HCT116 (cell line): ENCODE results near the gene LRRC71. TPM values are rescaled to one million over a fixed set of nuclear protein-coding genes. Genes with fewer than 3 reads are reported as not detected.

Experiments used
- ATAC-seq: fragments of 200-7000 bp; cut with Tn5 transposase; 2 replicates; pipeline ENCODE4 v1.9.1; 2020; ENCODE audit warnings: mild to moderate bottlenecking, moderate library complexity
- BruUV-seq: library from RNA; stranded (reverse); fragments of 400-500 nt; replicated peaks from 2 replicates; lab custom pipeline; 2021; lab: Mats Ljungman, UMichigan
- CTCF ChIA-PET: fragments of 300-600 bp; sonication (Branson Sonifier 250); formaldehyde crosslinking; loops from one replicate; lab custom pipeline; 2021; ENCODE audit warnings: antibody characterized with exemption; lab: Charles Lee
- POLR2A ChIA-PET: fragments of 300-600, 350-600 bp; sonication (Branson Sonifier 250); formaldehyde crosslinking; loops from one replicate; lab custom pipeline; 2021; ENCODE audit warnings: antibody characterized with exemption; lab: Charles Lee
- RAD21 ChIA-PET, 2 experiments: fragments of 300-600 bp; sonication (Branson Sonifier 250); formaldehyde crosslinking; loops; one replicate each; lab custom pipeline; 2023; ENCODE audit warnings: low total read pairs in 2 of 2; ENCODE audit not compliant: uncharacterized antibody in 2 of 2, unreplicated experiment in 2 of 2, low non-redundant PET in 1 of 2; lab: Charles Lee
- DNase-seq: peaks from one replicate; pipeline ENCODE4 v3.0.0-alpha.2; 2010; ENCODE audit warnings: low read depth, low spot score
- H2AFZ ChIP-seq: fragments of 200-600 bp; shearing (Covaris generic), sonication (generic); 2 replicates; pipeline ENCODE4 v1.6.1; 2017; ENCODE audit warnings: low read depth, mixed run types, mixed read lengths, antibody characterized with exemption, low read length; ENCODE audit not compliant: poor library complexity, severe bottlenecking
- H3K27ac ChIP-seq: 2 replicates; pipeline ENCODE4 v1.5.1; 2012; ENCODE audit warnings: low read depth, low read length
- H3K27me3 ChIP-seq: fragments of 200-600 bp; sonication (generic); 2 replicates; pipeline ENCODE4 v1.6.1; 2016; ENCODE audit warnings: mixed run types, low read length, mixed read lengths; ENCODE audit not compliant: insufficient read depth
- H3K36me3 ChIP-seq, 2 experiments: fragments of 200-500 bp in 1 of 2; fragments of 200-600 bp in 1 of 2; sonication (Bioruptor generic) in 1 of 2; sonication (generic) in 1 of 2; 2 replicates each; pipeline versions ENCODE4 v1.5.1 to v1.6.1; 2014 to 2016; ENCODE audit warnings: low read length in 2 of 2, inconsistent platforms in 1 of 2, mixed read lengths in 1 of 2, mixed run types in 1 of 2; ENCODE audit not compliant: insufficient read depth in 2 of 2, control insufficient read depth in 1 of 2
- H3K4me1 ChIP-seq, 2 experiments: fragments of 200-600 bp in 1 of 2; sonication (generic) in 1 of 2; 2 replicates each; pipeline versions ENCODE4 v1.5.1 to v1.6.1; 2012 to 2017; ENCODE audit warnings: low read length in 2 of 2, inconsistent platforms in 1 of 2, mild to moderate bottlenecking in 1 of 2, mixed read lengths in 1 of 2, mixed run types in 1 of 2, moderate library complexity in 1 of 2; ENCODE audit not compliant: insufficient read depth in 2 of 2, control insufficient read depth in 1 of 2
- H3K4me2 ChIP-seq: fragments of 200-600 bp; sonication (generic); 2 replicates; pipeline ENCODE4 v1.6.1; 2017; ENCODE audit warnings: mixed run types, low read length, mixed read lengths
- H3K4me3 ChIP-seq, 2 experiments: fragments of 200-600 bp in 1 of 2; sonication (generic) in 1 of 2; replicated peaks in 1 of 2; 2 replicates each; pipeline ENCODE4 v1.5.1; 2011 to 2016; ENCODE audit warnings: low read length in 2 of 2, control low read depth in 1 of 2, low read depth in 1 of 2, mild to moderate bottlenecking in 1 of 2, mixed read lengths in 1 of 2, mixed run types in 1 of 2
- H3K79me2 ChIP-seq: fragments of 200-600 bp; sonication (generic); 2 replicates; pipeline ENCODE4 v1.6.1; 2017; ENCODE audit warnings: mild to moderate bottlenecking, mixed run types, low read length, moderate library complexity, mixed read lengths; ENCODE audit not compliant: insufficient read depth
- H3K9ac ChIP-seq: fragments of 200-600 bp; sonication (generic); 2 replicates; pipeline ENCODE4 v1.6.1; 2016; ENCODE audit warnings: low read length, mixed read lengths
- H3K9me2 ChIP-seq: fragments of 200-600 bp; sonication (generic), shearing (Covaris generic); 2 replicates; pipeline ENCODE4 v1.6.1; 2017; ENCODE audit warnings: mixed run types, mild to moderate bottlenecking, moderate library complexity; ENCODE audit not compliant: insufficient read depth
- H3K9me3 ChIP-seq, 2 experiments: fragments of 200-500 bp in 1 of 2; fragments of 200-600 bp in 1 of 2; sonication (Bioruptor generic) in 1 of 2; sonication (generic) in 1 of 2; 2 replicates each; pipeline ENCODE4 v1.6.1; 2014 to 2017; ENCODE audit warnings: low read length in 2 of 2, mixed read lengths in 2 of 2, inconsistent platforms in 1 of 2, low read depth in 1 of 2, mild to moderate bottlenecking in 1 of 2, mixed run types in 1 of 2, moderate library complexity in 1 of 2; ENCODE audit not compliant: control insufficient read depth in 1 of 2, insufficient read depth in 1 of 2
- H4K20me1 ChIP-seq: fragments of 200-600 bp; sonication (generic), shearing (Covaris generic); 2 replicates; pipeline ENCODE4 v1.6.1; 2017; ENCODE audit warnings: mixed run types, mild to moderate bottlenecking, moderate library complexity; ENCODE audit not compliant: insufficient read depth
- EZH2phosphoT487 ChIP-seq: fragments of 200-600 bp; IDR thresholded peaks from 2 replicates; pipeline ENCODE4 v1.6.1; 2018; ENCODE audit warnings: antibody characterized with exemption, borderline replicate concordance
- POLR2AphosphoS5 ChIP-seq: IDR thresholded peaks from 2 replicates; pipeline ENCODE4 v1.6.1; 2011; ENCODE audit warnings: mild to moderate bottlenecking, low read depth, low read length, moderate library complexity
- intact Hi-C: fragments of 100-400 bp; cut with micrococcal nuclease; formaldehyde crosslinking; loops from 2 replicates; pipeline ENCODE4 v1.10.0; 2022
- total RNA-seq: library from RNA; stranded (reverse); gene quantifications from one replicate; pipeline ENCODE4 v1.2.1, GENCODE V29; 2021; ENCODE audit not compliant: unreplicated experiment
- TF ChIP-seq, protein P1 (sequence below), 3 experiments: fragments of 200-600 bp in 1 of 3; sonication (generic) in 1 of 3; IDR thresholded peaks in 2 of 3; conservative IDR thresholded peaks in 1 of 3; 2 replicates each; pipeline ENCODE4 v1.5.1; 2012 to 2017; ENCODE audit warnings: low read depth in 2 of 3, low read length in 2 of 3, antibody characterized with exemption in 1 of 3, borderline replicate concordance in 1 of 3, control low read depth in 1 of 3, mild to moderate bottlenecking in 1 of 3, mixed read lengths in 1 of 3, mixed run types in 1 of 3, moderate library complexity in 1 of 3; ENCODE audit not compliant: insufficient read depth in 1 of 3
- TF ChIP-seq, protein P2 (sequence below): IDR thresholded peaks from 2 replicates; pipeline ENCODE4 v1.6.1; 2011; ENCODE audit warnings: mild to moderate bottlenecking, low read length, moderate library complexity; ENCODE audit not compliant: insufficient replicate concordance; ENCODE audit errors: extremely low read depth

Gene LRRC71
- total RNA-seq, 1 experiment from 2014 or later, result not detected

DNA sequence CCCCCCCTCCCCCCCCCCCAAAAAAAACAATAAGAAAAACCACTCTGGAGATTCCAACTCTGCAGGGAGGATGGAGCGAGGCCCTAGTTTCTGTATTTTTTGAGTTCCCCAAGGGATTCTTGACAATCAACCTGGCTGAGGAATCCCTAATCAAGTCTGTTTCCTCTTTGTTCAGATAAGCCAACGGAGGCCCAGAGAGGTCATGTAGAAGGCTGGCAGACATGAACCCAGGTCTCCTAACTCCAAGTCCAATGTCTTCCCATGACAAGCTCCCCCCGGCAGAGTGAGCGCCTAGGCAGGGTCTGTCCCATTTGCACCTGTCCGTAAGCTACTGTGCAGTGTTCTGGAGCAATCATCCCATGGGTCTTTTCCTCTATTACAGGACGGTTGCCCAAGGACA, 39.5 kb downstream of the LRRC71 start:
- Histone ChIP-seq H4K20me1 (no peaks in the 10 kb centered on the region), H3K4me1 (no peaks in the 10 kb centered on the region), H3K27me3 (no peaks in the 10 kb centered on the region), H2AFZ (no peak overlapping the region), H3K9me2 (no peaks in the 10 kb centered on the region), H3K36me3 (peaks cover 12 to 17% of the 10 kb centered on the region in 2 experiments; a peak in 2 of 4 replicates), H3K4me2 (no peak overlapping the region), H3K4me3 (no peak overlapping the region), H3K9me3 (no peaks in the 10 kb centered on the region), H3K27ac (no peak overlapping the region), H3K9ac (no peak overlapping the region), H3K79me2 (no peaks in the 10 kb centered on the region)
- ChIA-PET RAD21 (no interaction called here), POLR2A (no interaction called here), CTCF (no interaction called here)
- TF ChIP-seq POLR2AphosphoS5, result no peak
- no peak for TF ChIP-seq EZH2phosphoT487
- TF ChIP-seq, protein P1, sequence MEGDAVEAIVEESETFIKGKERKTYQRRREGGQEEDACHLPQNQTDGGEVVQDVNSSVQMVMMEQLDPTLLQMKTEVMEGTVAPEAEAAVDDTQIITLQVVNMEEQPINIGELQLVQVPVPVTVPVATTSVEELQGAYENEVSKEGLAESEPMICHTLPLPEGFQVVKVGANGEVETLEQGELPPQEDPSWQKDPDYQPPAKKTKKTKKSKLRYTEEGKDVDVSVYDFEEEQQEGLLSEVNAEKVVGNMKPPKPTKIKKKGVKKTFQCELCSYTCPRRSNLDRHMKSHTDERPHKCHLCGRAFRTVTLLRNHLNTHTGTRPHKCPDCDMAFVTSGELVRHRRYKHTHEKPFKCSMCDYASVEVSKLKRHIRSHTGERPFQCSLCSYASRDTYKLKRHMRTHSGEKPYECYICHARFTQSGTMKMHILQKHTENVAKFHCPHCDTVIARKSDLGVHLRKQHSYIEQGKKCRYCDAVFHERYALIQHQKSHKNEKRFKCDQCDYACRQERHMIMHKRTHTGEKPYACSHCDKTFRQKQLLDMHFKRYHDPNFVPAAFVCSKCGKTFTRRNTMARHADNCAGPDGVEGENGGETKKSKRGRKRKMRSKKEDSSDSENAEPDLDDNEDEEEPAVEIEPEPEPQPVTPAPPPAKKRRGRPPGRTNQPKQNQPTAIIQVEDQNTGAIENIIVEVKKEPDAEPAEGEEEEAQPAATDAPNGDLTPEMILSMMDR (IDR thresholded peaks at IDR 0.05 in 2 of 3, conservative IDR thresholded peaks at IDR 0.05 in 1 of 3; ENCODE audit: borderline replicate concordance in 1 of 3, insufficient read depth in 1 of 3, low read depth in 2 of 3, low read length in 2 of 3), result no peak
- TF ChIP-seq, protein P2, sequence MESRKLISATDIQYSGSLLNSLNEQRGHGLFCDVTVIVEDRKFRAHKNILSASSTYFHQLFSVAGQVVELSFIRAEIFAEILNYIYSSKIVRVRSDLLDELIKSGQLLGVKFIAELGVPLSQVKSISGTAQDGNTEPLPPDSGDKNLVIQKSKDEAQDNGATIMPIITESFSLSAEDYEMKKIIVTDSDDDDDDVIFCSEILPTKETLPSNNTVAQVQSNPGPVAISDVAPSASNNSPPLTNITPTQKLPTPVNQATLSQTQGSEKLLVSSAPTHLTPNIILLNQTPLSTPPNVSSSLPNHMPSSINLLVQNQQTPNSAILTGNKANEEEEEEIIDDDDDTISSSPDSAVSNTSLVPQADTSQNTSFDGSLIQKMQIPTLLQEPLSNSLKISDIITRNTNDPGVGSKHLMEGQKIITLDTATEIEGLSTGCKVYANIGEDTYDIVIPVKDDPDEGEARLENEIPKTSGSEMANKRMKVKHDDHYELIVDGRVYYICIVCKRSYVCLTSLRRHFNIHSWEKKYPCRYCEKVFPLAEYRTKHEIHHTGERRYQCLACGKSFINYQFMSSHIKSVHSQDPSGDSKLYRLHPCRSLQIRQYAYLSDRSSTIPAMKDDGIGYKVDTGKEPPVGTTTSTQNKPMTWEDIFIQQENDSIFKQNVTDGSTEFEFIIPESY, result no peak
- no peak for DNase-seq
- no TSS peak for BruUV-seq
- intact Hi-C loops, result no loop called here
- ATAC-seq, result no peak
